Fibroblast of pulmonary artery (primary cell): ENCODE measurements around the gene MTUS2.

Source experiments
- DNase-seq: peaks from one replicate; pipeline ENCODE4 v3.0.0-alpha.2; 2010; ENCODE audit warnings: low read depth
- H3K4me3 ChIP-seq: replicated peaks from 2 replicates; pipeline ENCODE4 v1.5.1; 2011; ENCODE audit warnings: low read depth, mild to moderate bottlenecking, control low read depth, low read length, moderate library complexity
- TF ChIP-seq, protein P1 (sequence below): IDR thresholded peaks from 2 replicates; pipeline ENCODE4 v1.5.1; 2011; ENCODE audit warnings: mild to moderate bottlenecking, control low read depth, low read length, inconsistent platforms; ENCODE audit errors: missing control alignments

Gene MTUS2

DNA sequence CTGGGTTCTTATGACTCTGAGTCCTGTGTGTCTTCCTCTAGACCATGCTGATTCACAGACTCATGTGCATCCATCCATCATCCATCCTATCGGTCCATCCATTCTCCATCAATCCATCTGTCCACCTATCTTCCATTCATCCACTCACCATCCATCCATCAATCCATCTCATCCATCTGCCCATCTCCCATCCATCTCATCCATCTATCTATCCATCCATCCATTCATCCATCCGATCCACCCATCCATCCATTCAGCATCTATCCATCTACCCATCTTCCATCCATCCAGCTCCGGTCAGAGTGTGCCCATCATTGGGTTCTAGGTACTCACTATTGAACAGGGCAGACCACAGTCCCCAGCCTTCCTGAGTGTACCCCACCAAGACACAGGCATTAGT is 699.8 kb downstream of the MTUS2 start:
- no peak for DNase-seq
- TF ChIP-seq, protein P1, sequence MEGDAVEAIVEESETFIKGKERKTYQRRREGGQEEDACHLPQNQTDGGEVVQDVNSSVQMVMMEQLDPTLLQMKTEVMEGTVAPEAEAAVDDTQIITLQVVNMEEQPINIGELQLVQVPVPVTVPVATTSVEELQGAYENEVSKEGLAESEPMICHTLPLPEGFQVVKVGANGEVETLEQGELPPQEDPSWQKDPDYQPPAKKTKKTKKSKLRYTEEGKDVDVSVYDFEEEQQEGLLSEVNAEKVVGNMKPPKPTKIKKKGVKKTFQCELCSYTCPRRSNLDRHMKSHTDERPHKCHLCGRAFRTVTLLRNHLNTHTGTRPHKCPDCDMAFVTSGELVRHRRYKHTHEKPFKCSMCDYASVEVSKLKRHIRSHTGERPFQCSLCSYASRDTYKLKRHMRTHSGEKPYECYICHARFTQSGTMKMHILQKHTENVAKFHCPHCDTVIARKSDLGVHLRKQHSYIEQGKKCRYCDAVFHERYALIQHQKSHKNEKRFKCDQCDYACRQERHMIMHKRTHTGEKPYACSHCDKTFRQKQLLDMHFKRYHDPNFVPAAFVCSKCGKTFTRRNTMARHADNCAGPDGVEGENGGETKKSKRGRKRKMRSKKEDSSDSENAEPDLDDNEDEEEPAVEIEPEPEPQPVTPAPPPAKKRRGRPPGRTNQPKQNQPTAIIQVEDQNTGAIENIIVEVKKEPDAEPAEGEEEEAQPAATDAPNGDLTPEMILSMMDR, result no peak
- no peak overlapping the region for H3K4me3 ChIP-seq

DNA sequence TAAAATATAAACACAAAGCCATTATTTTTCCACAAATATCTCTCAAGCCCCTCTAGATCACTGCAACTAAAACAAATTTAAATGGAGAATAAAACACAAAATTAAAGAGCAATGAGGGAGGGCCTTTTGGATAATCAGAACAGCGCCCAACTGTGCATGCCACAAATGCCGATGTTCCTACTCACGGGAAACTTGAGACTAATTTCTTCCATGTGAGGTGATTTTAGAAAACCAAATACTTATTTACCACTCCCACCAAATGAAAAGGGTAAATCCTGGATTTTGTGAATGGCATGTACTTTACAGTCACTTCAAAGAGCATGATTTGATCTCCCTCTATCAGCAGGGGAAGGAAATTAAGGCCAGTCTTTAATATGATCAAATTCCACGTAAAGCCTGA is 700.5 kb downstream of the MTUS2 start:
- DNase-seq, result peak; percentile 63
- TF ChIP-seq, protein P1, result no peak
- H3K4me3 ChIP-seq, result no peak overlapping the region

DNA sequence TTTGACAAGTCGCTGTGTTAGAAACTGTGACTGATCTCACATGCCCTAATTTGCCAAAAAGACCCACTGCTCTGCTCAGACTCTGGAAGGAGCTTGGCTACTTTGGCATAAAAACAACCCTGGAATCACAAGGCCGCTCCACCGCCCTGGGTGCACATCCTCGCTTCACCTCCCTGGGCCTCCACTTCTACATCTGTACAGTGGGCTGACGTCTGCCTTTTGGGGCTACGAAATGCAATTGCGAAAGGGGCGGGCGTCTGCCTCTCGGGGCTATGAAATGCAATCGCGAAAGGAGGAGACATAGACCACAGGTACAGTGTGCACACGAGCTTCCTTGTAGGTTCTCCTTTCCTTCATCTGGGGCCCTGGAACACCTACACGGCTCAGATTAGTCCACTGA is 701.2 kb downstream of the MTUS2 start:
- DNase-seq, result no peak
- TF ChIP-seq, protein P1, result no peak
- H3K4me3 ChIP-seq, result no peak overlapping the region

DNA sequence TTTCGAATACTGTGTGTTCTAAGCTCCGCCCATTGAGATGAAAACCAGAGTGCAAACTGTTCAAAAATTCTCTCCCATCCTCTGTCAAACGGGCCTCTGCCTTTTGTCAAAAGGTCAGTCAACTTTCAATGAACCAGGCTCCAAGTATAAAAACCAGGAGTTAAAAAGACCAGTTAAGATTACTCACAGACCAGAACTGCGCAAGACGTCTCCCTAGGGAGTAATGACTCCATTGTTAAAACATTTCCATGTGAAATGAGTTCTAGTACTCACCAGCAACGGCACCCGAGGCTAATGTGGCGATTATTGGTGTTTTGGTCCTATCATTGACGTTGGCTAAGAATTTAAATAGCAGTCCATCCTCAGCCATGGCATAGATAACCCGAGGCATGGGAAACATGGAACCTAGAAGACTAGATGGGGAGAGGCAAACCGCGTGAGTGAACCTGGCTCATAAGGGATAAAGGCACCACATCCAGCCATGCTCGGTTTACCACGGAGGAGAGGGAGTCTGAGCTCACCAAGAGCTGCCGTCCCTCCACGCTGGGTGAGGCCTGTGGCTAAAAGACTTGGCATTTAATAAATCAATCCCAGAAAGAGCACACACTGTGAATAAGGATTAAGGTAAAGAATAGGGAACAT is 702.0 kb downstream of the MTUS2 start:
- DNase-seq, result peak; percentile 97
- no peak overlapping the region for H3K4me3 ChIP-seq
- TF ChIP-seq, protein P1, result no peak

DNA sequence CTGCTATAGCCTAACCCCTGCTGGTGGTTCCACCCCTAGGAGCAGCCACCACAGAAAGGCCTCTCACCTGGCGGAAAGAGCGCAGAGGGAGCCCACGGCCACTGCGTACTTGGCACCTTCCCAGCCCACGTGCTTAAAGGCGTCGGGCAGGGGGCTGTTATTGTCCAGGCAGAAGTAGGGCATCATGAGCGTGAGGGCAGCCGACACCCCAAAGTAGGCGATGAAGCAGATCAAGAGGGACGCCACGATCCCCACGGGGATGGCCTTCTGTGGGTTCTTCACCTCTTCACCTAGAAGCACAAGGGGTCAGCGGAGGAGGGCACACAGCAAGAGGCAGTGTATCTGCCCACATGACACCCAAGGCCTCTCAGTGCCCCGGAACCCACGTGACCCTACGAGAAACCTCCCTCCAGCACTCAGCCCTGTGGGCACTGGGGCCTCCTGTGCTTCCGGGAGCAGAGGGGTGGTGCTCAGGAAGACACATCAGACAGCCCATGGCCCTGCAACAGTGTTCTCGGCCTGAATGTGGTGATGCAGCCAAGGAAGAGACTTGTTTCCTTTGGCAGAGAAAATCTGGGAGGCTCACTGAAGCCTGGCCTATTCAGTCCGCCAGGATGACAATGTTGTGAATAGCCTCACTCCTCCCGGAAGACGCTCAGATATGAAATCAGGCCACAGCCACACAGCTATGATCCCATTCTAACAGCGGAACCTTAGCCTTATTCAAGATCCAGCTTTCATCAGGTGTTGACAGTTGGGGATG is 703.2 kb downstream of the MTUS2 start:
- TF ChIP-seq, protein P1, result peak; percentile 19
- DNase-seq, result peak; percentile 95
- no peak overlapping the region for H3K4me3 ChIP-seq

DNA sequence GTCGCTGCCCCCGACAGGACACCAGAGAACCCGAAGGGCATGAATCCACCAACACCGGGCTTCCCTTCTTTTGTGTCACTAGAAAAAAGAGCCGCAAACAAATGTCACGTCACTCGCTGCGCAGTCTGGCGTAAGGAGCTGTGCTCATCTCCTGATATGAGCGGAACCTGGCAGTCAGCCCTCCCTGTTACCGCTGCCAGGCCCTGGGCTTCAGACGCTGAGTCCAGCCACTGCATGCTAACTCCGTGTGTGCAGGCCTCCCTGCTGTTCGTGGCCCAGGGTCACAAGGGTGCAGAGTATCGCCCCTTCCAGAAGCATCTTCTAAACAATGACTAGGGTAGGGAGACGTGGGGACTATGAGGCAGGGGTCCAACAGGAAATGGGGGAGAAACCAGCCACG is 704.0 kb downstream of the MTUS2 start:
- TF ChIP-seq, protein P1, result no peak
- H3K4me3 ChIP-seq, result no peak overlapping the region
- DNase-seq, result peak; percentile 96

DNA sequence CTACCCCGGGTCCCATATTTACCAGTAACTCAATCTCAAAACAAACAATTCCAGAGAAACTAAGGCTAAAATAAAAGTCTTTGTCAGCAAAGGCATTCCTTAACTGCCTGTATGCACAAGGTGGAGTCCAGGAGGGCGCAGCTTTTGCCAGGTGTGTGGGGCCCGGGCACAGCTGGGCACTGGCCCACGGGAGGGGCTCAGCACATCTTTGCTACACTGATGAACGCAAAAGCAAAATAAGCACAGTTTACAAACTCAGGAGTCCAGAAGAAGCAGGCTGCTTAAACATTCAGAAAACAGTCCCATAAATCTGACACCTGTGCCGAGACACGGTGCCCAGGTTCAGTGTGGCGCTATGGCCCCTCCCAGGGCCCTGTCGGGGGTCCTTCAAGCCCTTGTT is 704.5 kb downstream of the MTUS2 start:
- H3K4me3 ChIP-seq, result no peak overlapping the region
- DNase-seq, result no peak
- TF ChIP-seq, protein P1, result no peak
